ENCODE data around the gene OR10G7.
"Not testable (repeated sequence)": the region's sequence is repeated elsewhere in the genome, so short reads cannot be mapped to it uniquely, and the experiment has no call there.

OR10G7 gene

GRCh38 chr11:124039557-124039956 lies 1.6 kb downstream of the OR10G7 start:
- DNase-seq (ENCODE audit: low spot score) = no peak

- no peak for DNase-seq (ENCODE audit: low spot score)
Observed at GRCh38 chr11:124036666-124037065, 4.5 kb downstream of the OR10G7 start.

- DNase-seq (ENCODE audit: low spot score) = no peak
Observed at GRCh38 chr11:124026498-124026897, 14.6 kb downstream of the OR10G7 start, which contains the start of gene OR10G8. TSS of gene OR10G8 (plus strand) at chr11:124026798. CDS start at chr11:124029623, 2,825 bp downstream.

- DNase-seq (ENCODE audit: low spot score) = not testable (repeated sequence)
Observed at GRCh38 chr11:124015837-124016236, 25.3 kb downstream of the OR10G7 start.

- DNase-seq (ENCODE audit: low spot score) = no peak
Observed at GRCh38 chr11:124012697-124013096, 28.4 kb downstream of the OR10G7 start, which contains the start of gene OR10G4. TSS of gene OR10G4 (plus strand) at chr11:124012997. CDS start at chr11:124015575, 2,578 bp downstream.

GRCh38 chr11:123995119-123995518 lies 46.0 kb downstream of the OR10G7 start, which contains the start of gene OR10G6:
TSS of gene OR10G6 (minus strand) at chr11:123995161. CDS start at chr11:123995161, 0 bp downstream.
- no peak for DNase-seq (ENCODE audit: low spot score)

Measured in CD4-positive, alpha-beta T cell treated with Interleukin-15 for 4 hours (primary cell).